Subcutaneous abdominal adipose tissue (tissue), 5 donors: Measurements from ENCODE around the gene CCDC92.

Experiments used
- H3K27ac ChIP-seq: one replicate; pipeline ENCODE4 v1.7.0; 2013; ENCODE audit warnings: low read depth, mild to moderate bottlenecking, inconsistent platforms, low read length, moderate library complexity
- H3K27me3 ChIP-seq, 5 donors: one replicate each; pipeline ENCODE4 v1.7.0; 2013; ENCODE audit warnings: low read length in 5 of 5, inconsistent platforms in 1 of 5; ENCODE audit not compliant: control insufficient read depth in 5 of 5, insufficient read depth in 4 of 5
- H3K36me3 ChIP-seq, 5 donors: one replicate each; pipeline ENCODE4 v1.7.0; 2013; ENCODE audit warnings: low read length in 5 of 5; ENCODE audit not compliant: control insufficient read depth in 5 of 5, insufficient read depth in 5 of 5
- H3K4me1 ChIP-seq, 5 donors: one replicate each; pipeline ENCODE4 v1.7.0; 2013; ENCODE audit warnings: low read length in 5 of 5, mild to moderate bottlenecking in 3 of 5, moderate library complexity in 1 of 5; ENCODE audit not compliant: control insufficient read depth in 5 of 5, insufficient read depth in 5 of 5
- H3K4me3 ChIP-seq, 5 donors: one replicate each; pipeline ENCODE4 v1.7.0; 2013; ENCODE audit warnings: low read length in 5 of 5, low read depth in 1 of 5
- H3K9ac ChIP-seq, 5 donors: one replicate each; pipeline ENCODE4 v1.7.0; 2013; ENCODE audit warnings: low read length in 5 of 5, mild to moderate bottlenecking in 4 of 5, moderate library complexity in 3 of 5
- H3K9me3 ChIP-seq, 5 donors: one replicate each; pipeline ENCODE4 v1.7.0; 2013; ENCODE audit warnings: low read length in 5 of 5; ENCODE audit not compliant: control insufficient read depth in 5 of 5
- donor health status: healthy.
- donor health status: healthy.
- donor health status: healthy.
- donor health status: healthy.
- donor health status: healthy.

Gene CCDC92

GRCh38 chr12:123963821-123964220, 8.8 kb downstream of the CCDC92 start:
- Histone ChIP-seq H3K36me3 (peaks cover 0 to 7% (median 3%) of the 10 kb centered on the region in 5 donors), H3K4me1 (peaks cover 0 to 4% (median 0%) of the 10 kb centered on the region in 5 donors), H3K9me3 (no peaks in the 10 kb centered on the region), H3K27ac (no peak overlapping the region), H3K4me3 (no peak overlapping the region), H3K27me3 (no peaks in the 10 kb centered on the region), H3K9ac (no peak overlapping the region)

- Histone ChIP-seq H3K27ac (no peak overlapping the region), H3K36me3 (peaks cover 0 to 12% (median 3%) of the 10 kb centered on the region in 5 donors), H3K27me3 (no peaks in the 10 kb centered on the region), H3K4me1 (no peaks in the 10 kb centered on the region), H3K4me3 (no peak overlapping the region), H3K9me3 (no peaks in the 10 kb centered on the region), H3K9ac (no peak overlapping the region)
These were observed 10.1 kb downstream of the CCDC92 start for GRCh38 chr12:123962513-123962912.

GRCh38 chr12:123961585-123962345, 10.9 kb downstream of the CCDC92 start:
- Histone ChIP-seq H3K4me3 (no peak overlapping the region), H3K4me1 (no peaks in the 10 kb centered on the region), H3K27ac (no peak overlapping the region), H3K9me3 (no peaks in the 10 kb centered on the region), H3K9ac (no peak overlapping the region), H3K27me3 (no peaks in the 10 kb centered on the region), H3K36me3 (peaks cover 0 to 12% (median 3%) of the 10 kb centered on the region in 5 donors)

- Histone ChIP-seq H3K36me3 (peaks cover 0 to 12% (median 0%) of the 10 kb centered on the region in 5 donors), H3K27me3 (no peaks in the 10 kb centered on the region), H3K4me1 (no peaks in the 10 kb centered on the region), H3K4me3 (no peak overlapping the region), H3K9ac (no peak overlapping the region), H3K9me3 (no peaks in the 10 kb centered on the region), H3K27ac (no peak overlapping the region)
These were observed 11.8 kb downstream of the CCDC92 start for GRCh38 chr12:123960856-123961255.

GRCh38 chr12:123960029-123960735, 12.4 kb downstream of the CCDC92 start:
- Histone ChIP-seq H3K9me3 (no peaks in the 10 kb centered on the region), H3K4me3 (no peak overlapping the region), H3K36me3 (peaks cover 0 to 8% (median 0%) of the 10 kb centered on the region in 5 donors), H3K27me3 (no peaks in the 10 kb centered on the region), H3K27ac (no peak overlapping the region), H3K4me1 (no peaks in the 10 kb centered on the region), H3K9ac (no peak overlapping the region)

- Histone ChIP-seq H3K4me1 (no peaks in the 10 kb centered on the region), H3K27ac (no peak overlapping the region), H3K4me3 (no peak overlapping the region), H3K36me3 (peaks cover 0 to 8% (median 0%) of the 10 kb centered on the region in 5 donors), H3K9ac (no peak overlapping the region), H3K27me3 (no peaks in the 10 kb centered on the region), H3K9me3 (no peaks in the 10 kb centered on the region)
These were observed 13.8 kb downstream of the CCDC92 start for GRCh38 chr12:123958876-123959275.

- no peaks in the 10 kb centered on the region for H3K27me3 ChIP-seq
- no peak overlapping the region for H3K4me3 ChIP-seq
- H3K36me3 ChIP-seq, result peaks cover 0 to 8% (median 0%) of the 10 kb centered on the region in 5 donors
- no peak overlapping the region for H3K27ac ChIP-seq
- no peaks in the 10 kb centered on the region for H3K4me1 ChIP-seq
- no peaks in the 10 kb centered on the region for H3K9me3 ChIP-seq
- no peak overlapping the region for H3K9ac ChIP-seq
These were observed 14.2 kb downstream of the CCDC92 start for GRCh38 chr12:123958462-123958861.

- Histone ChIP-seq H3K27ac (no peak overlapping the region), H3K4me3 (no peak overlapping the region), H3K4me1 (peaks cover 0 to 5% (median 2%) of the 10 kb centered on the region in 5 donors), H3K9me3 (no peaks in the 10 kb centered on the region), H3K9ac (no peak overlapping the region), H3K36me3 (peaks cover 0 to 8% (median 0%) of the 10 kb centered on the region in 5 donors), H3K27me3 (no peaks in the 10 kb centered on the region)
These were observed 15.4 kb downstream of the CCDC92 start for GRCh38 chr12:123957196-123957595.

GRCh38 chr12:123956249-123956648, 16.4 kb downstream of the CCDC92 start:
- Histone ChIP-seq H3K27ac (no peak overlapping the region), H3K4me3 (no peak overlapping the region), H3K27me3 (no peaks in the 10 kb centered on the region), H3K9me3 (no peaks in the 10 kb centered on the region), H3K4me1 (peaks cover 0 to 9% (median 8%) of the 10 kb centered on the region in 5 donors), H3K36me3 (peaks cover 0 to 8% (median 0%) of the 10 kb centered on the region in 5 donors), H3K9ac (no peak overlapping the region)

- H3K4me3 ChIP-seq, result no peak overlapping the region
- H3K27ac ChIP-seq, result no peak overlapping the region
These were observed 17.8 kb downstream of the CCDC92 start for GRCh38 chr12:123954647-123955350.

More at GRCh38 chr12:123954647-123955350, 17.8 kb downstream of the CCDC92 start:
- Histone ChIP-seq H3K27me3 (no peaks in the 10 kb centered on the region), H3K36me3 (peaks cover 0 to 8% (median 0%) of the 10 kb centered on the region in 5 donors), H3K9me3 (no peaks in the 10 kb centered on the region), H3K4me1 (peaks cover 7 to 23% (median 22%) of the 10 kb centered on the region in 5 donors), H3K9ac (no peak overlapping the region)
